NT2/D1 (cell line): ENCODE results near the gene CPEB2.

ENCODE experiments used
- DNase-seq: peaks from one replicate; pipeline ENCODE4 v3.0.0-alpha.2; 2011; ENCODE audit warnings: low read depth, low spot score
- H3K27me3 ChIP-seq: 2 replicates; pipeline ENCODE4 v1.6.0; 2011; ENCODE audit warnings: mild to moderate bottlenecking; ENCODE audit not compliant: insufficient read length, insufficient read depth
- H3K36me3 ChIP-seq: 2 replicates; pipeline ENCODE4 v1.6.1; 2011; ENCODE audit warnings: mild to moderate bottlenecking, low read length, mixed read lengths; ENCODE audit not compliant: insufficient read depth, insufficient read length
- H3K4me1 ChIP-seq: 2 replicates; pipeline ENCODE4 v1.5.1; 2011; ENCODE audit not compliant: insufficient read depth, insufficient read length
- H3K4me3 ChIP-seq: 2 replicates; pipeline ENCODE4 v1.5.1; 2011; ENCODE audit warnings: low read depth; ENCODE audit not compliant: insufficient read length
- H3K9ac ChIP-seq: 2 replicates; pipeline ENCODE4 v1.6.0; 2011; ENCODE audit warnings: low read depth; ENCODE audit not compliant: insufficient read length
- H3K9me3 ChIP-seq: 2 replicates; pipeline ENCODE4 v1.5.1; 2011; ENCODE audit warnings: mild to moderate bottlenecking, low read length; ENCODE audit not compliant: insufficient read depth
- SUZ12 ChIP-seq: IDR thresholded peaks from 2 replicates; pipeline ENCODE4 v1.6.1; 2011; ENCODE audit not compliant: insufficient read length, insufficient read depth; ENCODE audit errors: extremely low read depth
- YY1 ChIP-seq: IDR thresholded peaks from 2 replicates; pipeline ENCODE4 v1.6.1; 2011; ENCODE audit not compliant: insufficient read length, insufficient read depth
- ZNF274 ChIP-seq: IDR thresholded peaks from 2 replicates; pipeline ENCODE4 v1.6.1; 2011; ENCODE audit warnings: mild to moderate bottlenecking, low read depth, low read length

CPEB2 gene

GRCh38 chr4:15021946-15022345, 19.7 kb downstream of the CPEB2 start:
- H3K36me3 ChIP-seq = peaks cover 15% of the 10 kb centered on the region
- no peaks in the 10 kb centered on the region for H3K27me3 ChIP-seq
- no peak overlapping the region for H3K4me3 ChIP-seq
- H3K9ac ChIP-seq = no peak overlapping the region
- no peak for TF ChIP-seq ZNF274
- no peak for TF ChIP-seq YY1
- TF ChIP-seq SUZ12 = no peak
- no peaks in the 10 kb centered on the region for H3K9me3 ChIP-seq
- H3K4me1 ChIP-seq = no peaks in the 10 kb centered on the region
- no peak for DNase-seq

DNA sequence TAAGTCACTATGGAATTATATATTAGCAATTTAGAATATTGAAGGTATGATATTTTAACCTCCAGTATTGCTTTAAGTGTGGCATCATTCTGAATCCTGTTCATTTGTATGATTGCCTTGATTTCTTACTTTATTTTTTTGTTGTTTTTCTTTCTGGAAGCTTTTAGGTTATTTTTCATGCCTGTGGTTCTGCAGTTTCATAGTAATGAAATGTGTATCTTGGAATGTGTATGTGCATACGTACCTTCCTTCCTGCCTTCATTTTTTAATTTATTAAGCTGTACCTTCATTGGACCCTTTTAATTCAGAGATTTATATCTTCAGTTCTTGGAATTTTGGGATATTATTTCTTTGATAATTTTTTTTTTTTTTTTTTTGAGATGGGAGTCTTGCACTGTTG, 22.1 kb downstream of the CPEB2 start:
- DNase-seq = no peak

DNA sequence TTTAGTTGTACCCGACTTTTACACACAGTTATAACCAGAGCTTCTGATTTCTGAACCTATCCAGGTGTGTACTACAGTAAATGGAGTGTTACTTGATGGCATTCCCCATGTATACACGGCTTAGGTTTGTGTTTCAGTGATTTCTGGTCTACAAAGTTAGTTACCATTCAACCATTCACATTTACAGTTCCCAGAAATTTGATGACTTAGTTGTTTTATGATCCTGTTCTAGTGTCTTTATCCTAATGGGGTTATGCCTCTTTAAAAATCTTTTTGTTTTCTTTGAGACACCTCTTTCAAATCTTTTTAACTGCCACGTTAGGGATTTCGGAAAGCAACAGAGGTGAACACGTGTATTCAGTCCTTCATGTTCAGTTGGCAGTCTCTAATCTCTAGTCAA, 23.4 kb downstream of the CPEB2 start:
- TF ChIP-seq YY1 = no peak
- no peak for TF ChIP-seq SUZ12
- TF ChIP-seq ZNF274 = no peak
- no peaks in the 10 kb centered on the region for H3K36me3 ChIP-seq
- no peak overlapping the region for H3K9ac ChIP-seq
- H3K9me3 ChIP-seq = no peaks in the 10 kb centered on the region
- H3K4me3 ChIP-seq = no peak overlapping the region
- H3K4me1 ChIP-seq = no peaks in the 10 kb centered on the region
- no peaks in the 10 kb centered on the region for H3K27me3 ChIP-seq
- DNase-seq = no peak

More for the DNA sequence above, 22.1 kb downstream of the CPEB2 start:
- Histone ChIP-seq H3K36me3 (peaks cover 8% of the 10 kb centered on the region), H3K9me3 (no peaks in the 10 kb centered on the region), H3K9ac (no peak overlapping the region), H3K4me1 (no peaks in the 10 kb centered on the region), H3K4me3 (no peak overlapping the region), H3K27me3 (no peaks in the 10 kb centered on the region)
- TF ChIP-seq YY1 (no peak), SUZ12 (no peak)

DNA sequence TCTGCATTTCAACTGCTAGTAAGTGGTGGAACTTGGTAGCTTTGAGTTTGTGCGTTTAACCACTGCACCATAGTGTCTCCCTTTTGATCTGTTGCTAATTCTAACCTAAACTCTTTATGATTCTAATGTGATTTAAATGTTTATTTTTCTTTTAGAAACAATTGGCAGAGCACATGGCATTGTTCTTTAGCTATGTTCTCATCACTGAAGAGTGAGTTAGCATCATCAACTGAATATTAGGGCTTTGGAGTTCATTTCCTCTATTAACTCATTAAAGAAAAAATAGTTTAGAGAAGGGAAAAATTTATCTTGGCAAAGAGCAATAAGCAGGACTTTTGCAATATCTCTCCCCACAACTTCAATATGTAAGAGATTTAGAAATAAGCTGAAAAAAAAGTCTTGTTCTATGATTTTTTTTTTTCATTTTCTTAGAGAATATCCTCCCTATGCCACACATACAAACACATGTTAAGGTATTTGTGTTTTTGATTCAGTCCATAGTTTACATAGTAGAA, 25.7 kb downstream of the CPEB2 start:
- H3K27me3 ChIP-seq = no peaks in the 10 kb centered on the region
- H3K9ac ChIP-seq = no peak overlapping the region
- H3K4me1 ChIP-seq = no peaks in the 10 kb centered on the region
- H3K4me3 ChIP-seq = no peak overlapping the region
- TF ChIP-seq SUZ12 (no peak), YY1 (no peak), ZNF274 (no peak)
- peaks cover 1% of the 10 kb centered on the region for H3K36me3 ChIP-seq
- H3K9me3 ChIP-seq = peaks cover 4% of the 10 kb centered on the region
- no peak for DNase-seq

- no peak for DNase-seq
- H3K4me3 ChIP-seq = no peak overlapping the region
- peaks cover 13% of the 10 kb centered on the region for H3K36me3 ChIP-seq
- H3K27me3 ChIP-seq = no peaks in the 10 kb centered on the region
- H3K4me1 ChIP-seq = no peaks in the 10 kb centered on the region
- TF ChIP-seq SUZ12 (no peak), YY1 (no peak), ZNF274 (no peak)
- peaks cover 23% of the 10 kb centered on the region for H3K9me3 ChIP-seq
- H3K9ac ChIP-seq = no peak overlapping the region
Observed at GRCh38 chr4:15031197-15031596, 28.9 kb downstream of the CPEB2 start.

DNA sequence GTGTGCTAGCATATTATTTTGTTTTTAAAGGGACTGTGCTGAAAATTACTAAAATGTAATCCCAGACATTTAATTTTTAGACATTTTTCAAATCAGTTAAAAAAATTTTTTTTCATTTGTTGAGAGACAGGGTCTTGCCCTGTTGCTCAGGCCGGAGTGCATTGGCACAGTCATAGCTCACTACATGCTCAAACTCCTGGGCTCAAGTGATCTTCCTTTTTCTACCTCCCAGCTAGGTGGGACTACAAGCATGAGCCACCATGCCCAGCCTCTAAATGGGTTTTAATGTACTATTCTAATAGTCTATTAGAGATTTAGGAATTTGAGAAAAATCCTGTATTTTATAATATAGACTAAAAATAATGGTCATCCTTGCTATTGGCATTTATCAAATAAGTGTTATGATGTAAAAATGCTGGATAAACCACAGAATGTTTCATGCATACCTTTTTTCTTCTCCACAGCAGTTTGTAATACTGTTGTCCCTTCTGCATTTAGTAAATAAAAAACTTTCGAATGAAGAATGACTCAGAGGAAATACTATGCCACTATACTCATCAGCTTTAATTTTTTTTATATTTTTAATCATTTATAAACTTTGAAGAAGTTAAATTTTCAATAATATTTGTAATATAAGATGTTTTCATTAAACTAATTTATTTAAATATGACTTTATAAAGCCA, 29.9 kb downstream of the CPEB2 start:
- H3K36me3 ChIP-seq = peaks cover 13% of the 10 kb centered on the region
- TF ChIP-seq ZNF274 (no peak), YY1 (no peak), SUZ12 (no peak)
- no peak overlapping the region for H3K9ac ChIP-seq
- no peaks in the 10 kb centered on the region for H3K27me3 ChIP-seq
- H3K9me3 ChIP-seq = peaks cover 23% of the 10 kb centered on the region
- H3K4me3 ChIP-seq = no peak overlapping the region
- H3K4me1 ChIP-seq = no peaks in the 10 kb centered on the region
- no peak for DNase-seq

GRCh38 chr4:15034071-15034764, 31.9 kb downstream of the CPEB2 start:
- Histone ChIP-seq H3K4me1 (no peaks in the 10 kb centered on the region), H3K9ac (no peak overlapping the region), H3K9me3 (peaks cover 23% of the 10 kb centered on the region), H3K4me3 (no peak overlapping the region), H3K27me3 (no peaks in the 10 kb centered on the region), H3K36me3 (peaks cover 13% of the 10 kb centered on the region)
- no peak for DNase-seq
- TF ChIP-seq SUZ12 = no peak
- no peak for TF ChIP-seq YY1
- TF ChIP-seq ZNF274 = no peak
